CD4-positive, alpha-beta T cell treated with Interleukin-21 for 1 hour (primary cell): Measurements from ENCODE around the gene BEAN1.
"Not testable (repeated sequence)": the region's sequence is repeated elsewhere in the genome, so short reads cannot be mapped to it uniquely, and the experiment has no call there.

Experiments
- DNase-seq: peaks from one replicate; pipeline ENCODE4 v3.0.0-alpha.2; 2020

Gene BEAN1

DNA sequence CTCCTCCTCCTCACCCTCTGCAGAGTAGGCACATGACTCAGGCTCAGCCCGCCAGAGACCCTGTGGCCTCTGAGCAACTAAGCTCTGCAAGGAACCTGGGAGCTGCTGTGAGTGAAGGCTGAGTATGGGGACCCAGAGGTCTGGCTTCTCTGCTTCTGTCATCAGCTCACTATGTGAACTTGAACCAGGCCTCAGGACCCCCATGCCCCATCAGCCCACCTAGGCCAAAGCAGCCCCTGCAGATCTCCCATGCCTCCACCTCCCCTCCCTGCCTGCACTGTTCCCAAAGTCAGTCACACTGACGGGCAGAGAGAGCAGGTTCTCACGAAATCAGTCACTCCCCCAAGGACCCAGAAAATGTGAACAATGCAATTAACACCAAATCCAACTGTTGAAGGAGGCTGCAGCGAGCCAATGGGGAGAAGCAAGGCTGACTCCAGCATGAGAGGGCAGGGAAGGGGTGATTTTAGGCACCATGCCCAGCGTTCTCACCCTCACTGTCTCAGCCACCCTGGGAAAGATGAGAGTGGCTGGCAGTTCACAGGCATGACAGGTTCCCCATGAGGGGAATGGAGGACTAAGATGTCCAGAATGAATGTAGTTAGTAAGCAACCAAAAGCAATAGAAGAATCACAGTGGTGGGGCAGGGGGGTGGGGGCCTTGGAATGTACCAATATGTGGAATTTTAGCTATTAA is 60.6 kb downstream of the BEAN1 start:
- no peak for DNase-seq

GRCh38 chr16:66488505-66488904 is 61.4 kb downstream of the BEAN1 start:
- DNase-seq: no peak

DNA sequence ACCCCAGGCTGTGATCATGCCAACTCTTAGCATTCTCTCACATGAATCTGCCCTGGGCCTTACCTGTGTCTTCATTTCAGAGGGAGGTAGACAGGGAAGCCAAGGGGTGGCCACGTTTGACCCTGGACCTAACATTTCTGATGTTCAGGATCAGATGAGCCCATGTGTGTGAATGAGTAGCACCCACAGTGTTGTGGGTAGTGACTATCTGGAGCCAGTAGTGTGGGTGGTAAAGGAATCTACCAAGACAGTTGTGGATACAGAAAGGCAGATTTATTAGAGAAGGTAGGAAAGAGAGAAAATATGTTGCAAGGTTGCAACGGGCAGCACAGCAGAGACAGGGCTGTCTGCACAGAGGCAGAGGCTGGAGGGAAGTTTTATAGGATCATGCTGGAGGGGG is 62.3 kb downstream of the BEAN1 start:
- DNase-seq: no peak

DNA sequence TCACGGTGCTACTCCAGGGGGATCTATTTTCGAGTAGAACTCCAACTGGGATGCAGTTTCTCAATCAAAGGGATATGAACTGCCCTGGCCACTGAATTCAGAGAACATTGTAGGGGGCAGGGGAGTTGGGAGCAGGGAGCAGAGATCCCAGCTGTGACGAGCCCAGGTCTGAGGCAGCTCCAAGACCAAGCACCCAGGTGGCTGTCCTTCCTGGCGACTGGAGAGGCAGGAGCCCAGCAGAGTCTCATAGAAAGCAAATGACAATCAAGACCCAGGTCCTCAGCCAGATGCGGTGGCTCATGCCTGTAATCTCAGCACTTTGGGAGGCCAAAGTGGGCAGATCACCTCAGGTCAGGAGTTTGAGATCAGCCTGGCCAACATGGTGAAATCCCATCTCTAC is 62.7 kb downstream of the BEAN1 start:
- DNase-seq: no peak

DNA sequence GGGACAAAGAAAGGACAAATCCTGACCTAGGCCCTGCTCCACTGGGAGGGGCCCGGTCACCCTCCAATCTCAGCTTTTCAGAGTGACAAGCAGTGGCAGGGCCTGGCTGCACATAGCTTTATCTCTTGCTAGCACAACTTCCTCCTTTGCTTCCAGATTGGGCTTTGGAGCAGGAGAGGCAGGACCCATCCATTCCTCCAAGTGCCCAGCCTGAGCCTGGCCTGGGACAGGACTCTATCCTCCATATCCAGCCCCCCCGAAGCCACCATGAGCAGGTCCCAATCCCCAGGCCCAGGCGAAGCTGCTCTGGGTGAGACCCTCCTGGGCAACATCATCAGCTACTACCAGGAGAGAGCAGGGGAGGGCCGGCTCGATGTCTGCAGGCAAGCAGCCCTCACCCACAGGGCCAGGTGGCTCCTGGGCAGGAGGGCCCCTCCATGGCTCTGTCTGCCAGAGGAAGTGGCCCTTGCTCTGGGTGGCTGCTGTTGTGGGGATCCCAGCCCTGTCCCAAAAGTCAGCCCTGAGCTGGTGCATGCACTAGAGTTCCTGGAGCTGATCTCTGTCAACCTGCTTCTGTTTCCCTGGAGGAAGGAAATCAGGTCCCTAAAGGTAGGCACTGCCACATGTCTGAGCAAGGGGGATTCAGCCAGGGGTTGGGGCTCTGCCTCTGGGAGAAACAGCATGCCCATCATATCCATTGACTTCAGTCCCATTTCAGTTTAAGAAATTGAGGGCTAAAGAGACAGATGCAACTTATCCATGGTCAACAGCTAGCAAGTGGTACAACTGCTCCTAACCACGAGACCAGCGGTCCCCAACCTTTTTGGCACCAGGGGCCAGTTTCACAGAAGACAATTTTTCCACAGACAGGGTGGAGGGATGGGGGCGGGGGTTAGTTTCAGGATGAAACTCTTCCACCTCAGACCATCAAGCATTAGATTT is 64.0 kb downstream of the BEAN1 start:
- DNase-seq: no peak

- no peak for DNase-seq
Measured at GRCh38 chr16:66491716-66492064, 64.6 kb downstream of the BEAN1 start.

DNA sequence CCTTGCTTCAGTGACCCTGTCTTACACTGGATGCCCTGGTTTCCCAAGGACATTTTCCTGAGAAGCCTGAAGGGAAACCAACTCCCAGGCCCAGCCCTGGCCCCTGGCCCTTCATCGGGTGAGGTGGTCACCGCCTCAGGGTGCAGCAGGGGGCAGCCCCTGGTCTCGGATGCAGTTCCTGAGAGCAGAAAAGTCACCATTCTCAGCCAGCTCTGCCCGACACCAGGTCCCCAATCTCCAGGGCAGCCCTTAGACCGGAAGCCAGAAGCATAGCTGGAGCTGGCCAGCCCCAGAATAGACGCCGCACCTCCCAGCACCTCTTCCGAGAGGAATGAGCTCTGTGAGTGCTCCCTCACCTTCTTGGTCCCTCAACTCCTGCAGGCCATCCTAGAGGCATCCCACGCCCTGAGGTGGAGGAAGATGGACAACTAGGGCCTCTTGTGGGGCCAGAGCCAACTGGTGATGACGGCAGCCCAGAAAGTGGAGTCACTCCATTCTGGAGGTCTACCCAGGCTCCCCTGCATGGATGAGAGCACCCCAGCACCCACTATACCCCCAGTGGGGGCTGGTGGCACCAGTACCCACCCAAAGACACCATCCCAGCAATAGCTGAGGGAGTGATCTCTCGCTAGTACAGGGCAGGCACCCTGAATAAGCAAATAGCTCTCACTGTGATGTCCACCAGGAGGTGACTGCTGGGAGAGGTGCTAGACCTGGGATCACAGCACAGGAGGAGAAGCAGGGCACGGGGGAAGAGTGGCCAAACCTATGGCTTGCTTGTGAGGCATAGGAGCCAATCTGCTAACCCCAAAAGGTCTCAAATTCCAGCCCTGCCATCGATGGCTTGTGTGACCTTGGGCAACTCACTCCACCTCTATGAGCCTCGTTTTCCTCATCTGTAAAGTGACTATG is 66.7 kb downstream of the BEAN1 start:
- DNase-seq: no peak

GRCh38 chr16:66494916-66495315 is 67.8 kb downstream of the BEAN1 start:
- no peak for DNase-seq

GRCh38 chr16:66495440-66495839 is 68.3 kb downstream of the BEAN1 start:
- DNase-seq: no peak

DNA sequence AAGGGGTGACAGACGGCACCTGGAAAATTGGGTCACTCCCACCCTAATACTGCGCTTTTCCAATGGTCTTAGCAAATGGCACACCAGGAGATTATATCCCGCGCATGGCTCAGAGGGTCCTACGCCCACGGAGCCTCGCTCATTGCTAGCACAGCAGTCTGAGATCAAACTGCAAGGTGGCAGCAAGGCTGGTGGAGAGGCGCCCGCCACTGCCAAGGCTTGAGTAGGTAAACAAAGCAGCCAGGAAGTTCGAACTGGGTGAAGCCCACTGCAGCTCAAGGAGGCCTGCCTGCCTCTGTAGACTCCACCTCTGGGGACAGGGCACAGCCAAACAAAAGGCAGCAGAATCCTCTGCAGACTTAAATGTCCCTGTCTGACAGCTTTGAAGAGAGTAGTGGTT is 69.1 kb downstream of the BEAN1 start:
- DNase-seq: not testable (repeated sequence)

- DNase-seq: not testable (repeated sequence)
Measured at GRCh38 chr16:66497921-66498320, 70.8 kb downstream of the BEAN1 start.

DNA sequence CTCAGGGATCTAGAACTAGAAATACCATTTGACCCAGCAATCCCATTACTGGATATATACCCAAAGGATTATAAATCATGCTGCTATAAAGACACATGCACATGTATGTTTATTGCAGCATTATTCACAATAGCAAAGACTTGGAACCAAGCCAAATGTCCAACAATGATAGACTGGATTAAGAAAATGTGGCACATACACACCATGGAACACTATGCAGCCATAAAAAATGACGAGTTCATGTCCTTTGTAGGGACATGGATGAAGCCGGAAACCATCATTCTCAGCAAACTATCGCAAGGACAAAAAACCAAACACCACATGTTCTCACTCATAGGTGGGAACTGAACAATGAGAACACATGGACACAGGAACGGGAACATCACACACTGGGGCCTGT is 74.5 kb downstream of the BEAN1 start:
- DNase-seq: not testable (repeated sequence)

GRCh38 chr16:66502020-66502913 is 75.2 kb downstream of the BEAN1 start:
- DNase-seq: no peak

GRCh38 chr16:66503030-66503429 is 75.9 kb downstream of the BEAN1 start:
- DNase-seq: no peak

DNA sequence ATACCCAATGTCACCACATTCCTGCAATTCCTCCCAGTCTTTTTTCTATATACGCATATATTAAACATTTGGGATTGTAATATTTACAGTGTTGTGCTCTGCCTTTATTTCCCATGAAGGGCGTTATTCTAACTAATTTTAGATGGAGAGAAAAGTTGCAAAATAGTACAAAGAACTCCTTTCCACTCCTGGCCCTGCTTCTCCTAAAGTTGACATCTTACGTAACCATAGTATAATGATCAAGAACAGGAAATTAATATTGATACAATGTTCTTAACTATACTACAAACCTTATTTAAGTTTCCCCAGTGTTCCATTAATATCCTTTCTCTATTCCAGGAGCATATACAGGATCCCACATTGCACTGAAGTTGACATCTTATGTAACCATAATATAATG is 76.5 kb downstream of the BEAN1 start:
- DNase-seq: no peak

- no peak for DNase-seq
Measured at GRCh38 chr16:66507731-66508239, 80.7 kb downstream of the BEAN1 start.

GRCh38 chr16:66508248-66508913 is 81.3 kb downstream of the BEAN1 start:
- no peak for DNase-seq

DNA sequence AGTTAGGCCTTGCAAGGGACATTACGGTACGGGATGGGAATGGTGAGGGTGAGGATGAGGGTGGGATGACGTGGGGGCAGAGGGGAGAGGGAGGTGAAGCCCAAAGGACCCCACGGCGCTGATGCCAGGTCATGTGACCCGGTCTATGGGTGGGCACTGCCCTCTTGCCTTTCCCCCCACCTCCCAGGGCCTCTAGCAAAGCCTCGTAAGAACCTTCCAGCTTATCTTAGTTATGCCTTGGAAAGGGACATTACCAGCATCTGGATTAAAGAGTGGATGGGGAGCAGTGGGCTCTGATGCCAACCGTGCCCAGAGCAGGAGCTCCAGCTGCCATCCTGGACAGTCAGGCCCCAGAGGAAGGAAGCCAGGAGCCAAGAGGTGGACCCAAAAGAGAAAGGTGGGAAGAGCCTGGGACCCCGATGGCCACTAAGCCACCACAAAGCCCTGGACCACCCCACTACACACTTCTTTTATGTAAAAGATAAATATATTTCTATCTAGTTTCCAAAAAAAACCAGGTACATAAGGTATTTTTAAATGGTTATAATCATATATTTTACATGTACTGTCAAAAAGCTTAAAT is 81.9 kb downstream of the BEAN1 start:
- DNase-seq: no peak

DNA sequence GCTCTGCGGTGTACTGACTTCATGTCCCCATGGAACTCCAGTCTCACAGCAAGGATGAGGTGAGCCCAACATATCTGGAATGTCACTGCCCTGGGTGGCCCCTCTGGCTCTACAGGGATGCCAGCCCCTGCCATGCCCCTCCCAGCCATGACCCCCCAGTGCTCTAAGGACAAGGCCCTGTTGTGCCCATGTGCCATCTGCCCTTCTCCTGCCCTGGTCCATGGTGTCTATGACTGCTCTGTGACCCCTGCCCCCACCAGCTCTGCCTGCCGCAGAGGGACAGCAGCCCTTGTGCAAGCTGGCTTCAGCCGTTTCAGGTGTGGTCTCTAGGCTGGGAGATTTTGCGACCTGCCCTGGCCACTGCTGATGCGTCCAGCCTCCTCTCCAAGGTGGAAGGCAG is 82.5 kb downstream of the BEAN1 start:
- DNase-seq: no peak

DNA sequence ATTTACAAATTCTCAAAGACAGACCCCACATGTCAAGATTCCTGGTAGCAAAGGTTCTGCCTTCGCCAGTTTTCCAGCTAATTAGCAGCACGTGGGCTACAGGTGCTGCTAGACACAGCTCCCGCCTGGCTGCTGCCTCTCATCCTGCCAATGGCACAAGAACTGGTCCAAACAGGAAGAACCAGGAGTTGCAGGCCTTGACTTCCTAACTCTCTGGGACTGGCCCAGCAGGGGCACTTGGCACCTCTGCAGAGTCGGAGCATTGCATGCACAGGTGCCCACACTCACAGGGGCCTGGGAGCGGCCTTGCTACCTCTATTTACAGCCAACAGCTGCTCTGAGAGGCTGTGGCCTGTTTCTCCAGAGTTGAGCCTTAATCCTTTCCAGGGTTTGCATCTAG is 83.2 kb downstream of the BEAN1 start:
- DNase-seq: no peak
